ENCODE data around the gene OR52R1.

OR52R1 gene

DNA sequence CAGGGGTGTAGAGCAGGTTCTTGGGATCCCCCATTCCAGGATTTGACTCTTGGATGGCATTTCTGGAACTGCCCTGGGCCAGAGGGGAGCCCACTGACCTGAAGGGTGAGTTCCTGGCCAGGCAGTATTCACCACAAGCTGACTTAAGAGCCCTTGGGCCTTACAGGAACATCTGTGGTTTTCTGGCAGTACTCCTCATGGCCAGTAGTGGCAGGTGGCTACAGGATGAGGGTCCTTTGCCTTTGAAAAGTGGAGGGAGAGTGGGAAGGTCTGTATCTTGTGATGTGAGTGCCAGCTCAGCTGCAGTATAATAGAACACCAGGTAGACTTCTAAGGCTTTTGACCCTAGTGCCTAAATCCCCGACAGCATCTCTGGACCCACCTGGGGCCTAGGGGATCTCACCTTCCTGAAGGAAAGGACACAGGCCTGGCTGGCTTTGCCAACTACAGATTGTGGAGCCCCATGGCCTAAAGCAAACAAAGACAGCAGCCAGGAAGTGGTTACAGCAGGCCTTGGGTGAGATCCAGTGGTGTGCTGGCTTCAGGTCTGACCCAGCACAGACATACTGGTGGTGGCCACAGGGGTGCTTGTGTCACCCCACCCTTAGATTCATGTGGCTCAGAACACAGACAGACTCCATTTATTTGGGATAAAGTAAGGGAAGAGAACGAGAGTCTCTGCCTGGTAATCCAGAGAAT is 35.8 kb upstream of the OR52R1 start:
- no peak overlapping the region for H3K9ac ChIP-seq (ENCODE audit: low read length)
- H3K4me2 ChIP-seq (ENCODE audit: low read depth, low read length), result no peak overlapping the region
- DNase-seq, result no peak
- no peaks in the 10 kb centered on the region for H3F3A ChIP-seq (ENCODE audit: insufficient read depth, low read length)
- no peaks in the 10 kb centered on the region for H4K20me1 ChIP-seq (ENCODE audit: insufficient read depth, low read length)
- H3K27me3 ChIP-seq (replicated peaks; ENCODE audit: insufficient read depth, low read length), result no peaks in the 10 kb centered on the region
- H3K4me1 ChIP-seq (ENCODE audit: low read length), result no peaks in the 10 kb centered on the region
- H3K9me3 ChIP-seq (replicated peaks; ENCODE audit: insufficient read depth, low read length), result no peaks in the 10 kb centered on the region
- H3K27ac ChIP-seq (ENCODE audit: low read length), result no peak overlapping the region
- no peaks in the 10 kb centered on the region for H3K79me2 ChIP-seq (ENCODE audit: low read length)
- no peak overlapping the region for H2AFZ ChIP-seq (ENCODE audit: low read length)
- no peaks in the 10 kb centered on the region for H3K36me3 ChIP-seq (replicated peaks; ENCODE audit: insufficient read depth, low read length)
- no peak overlapping the region for H3K4me3 ChIP-seq (ENCODE audit: low read length)
- TF ChIP-seq EZH2phosphoT487 (IDR thresholded peaks at IDR 0.05; ENCODE audit: low read length) (no peak), EZH2 (optimal IDR thresholded peaks at IDR 0.05; ENCODE audit: low read depth, low read length) (no peak)
- TF ChIP-seq, protein P1, sequence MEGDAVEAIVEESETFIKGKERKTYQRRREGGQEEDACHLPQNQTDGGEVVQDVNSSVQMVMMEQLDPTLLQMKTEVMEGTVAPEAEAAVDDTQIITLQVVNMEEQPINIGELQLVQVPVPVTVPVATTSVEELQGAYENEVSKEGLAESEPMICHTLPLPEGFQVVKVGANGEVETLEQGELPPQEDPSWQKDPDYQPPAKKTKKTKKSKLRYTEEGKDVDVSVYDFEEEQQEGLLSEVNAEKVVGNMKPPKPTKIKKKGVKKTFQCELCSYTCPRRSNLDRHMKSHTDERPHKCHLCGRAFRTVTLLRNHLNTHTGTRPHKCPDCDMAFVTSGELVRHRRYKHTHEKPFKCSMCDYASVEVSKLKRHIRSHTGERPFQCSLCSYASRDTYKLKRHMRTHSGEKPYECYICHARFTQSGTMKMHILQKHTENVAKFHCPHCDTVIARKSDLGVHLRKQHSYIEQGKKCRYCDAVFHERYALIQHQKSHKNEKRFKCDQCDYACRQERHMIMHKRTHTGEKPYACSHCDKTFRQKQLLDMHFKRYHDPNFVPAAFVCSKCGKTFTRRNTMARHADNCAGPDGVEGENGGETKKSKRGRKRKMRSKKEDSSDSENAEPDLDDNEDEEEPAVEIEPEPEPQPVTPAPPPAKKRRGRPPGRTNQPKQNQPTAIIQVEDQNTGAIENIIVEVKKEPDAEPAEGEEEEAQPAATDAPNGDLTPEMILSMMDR (IDR thresholded peaks at IDR 0.05; ENCODE audit: low read length), result no peak
- no peaks in the 10 kb centered on the region for H3K9me2 ChIP-seq (replicated peaks; ENCODE audit: insufficient read depth, low read length)

DNA sequence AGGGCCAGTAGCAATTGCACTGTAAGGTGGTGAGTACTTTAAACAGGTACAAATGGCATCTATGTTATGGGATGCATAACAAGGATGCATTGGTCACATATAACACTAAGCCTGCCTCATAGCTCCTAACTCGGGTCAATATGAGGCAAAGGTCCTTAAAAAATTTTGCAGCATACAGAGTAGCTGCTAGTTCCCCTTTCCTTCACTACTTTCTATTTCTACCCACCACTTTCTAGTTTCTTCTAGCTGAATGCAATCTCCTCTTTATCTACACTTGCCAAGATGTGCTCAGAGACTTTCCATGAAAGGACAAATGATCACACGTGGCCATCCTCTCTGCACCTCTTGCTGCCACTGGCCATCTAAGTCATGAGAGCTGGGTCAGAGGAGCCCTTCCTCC is 26.7 kb upstream of the OR52R1 start:
- H3K79me2 ChIP-seq (ENCODE audit: low read length), result no peaks in the 10 kb centered on the region
- no peak for TF ChIP-seq EZH2phosphoT487 (IDR thresholded peaks at IDR 0.05; ENCODE audit: low read length)
- TF ChIP-seq, protein P1 (IDR thresholded peaks at IDR 0.05; ENCODE audit: low read length), result no peak
- TF ChIP-seq EZH2 (optimal IDR thresholded peaks at IDR 0.05; ENCODE audit: low read depth, low read length), result no peak

DNA sequence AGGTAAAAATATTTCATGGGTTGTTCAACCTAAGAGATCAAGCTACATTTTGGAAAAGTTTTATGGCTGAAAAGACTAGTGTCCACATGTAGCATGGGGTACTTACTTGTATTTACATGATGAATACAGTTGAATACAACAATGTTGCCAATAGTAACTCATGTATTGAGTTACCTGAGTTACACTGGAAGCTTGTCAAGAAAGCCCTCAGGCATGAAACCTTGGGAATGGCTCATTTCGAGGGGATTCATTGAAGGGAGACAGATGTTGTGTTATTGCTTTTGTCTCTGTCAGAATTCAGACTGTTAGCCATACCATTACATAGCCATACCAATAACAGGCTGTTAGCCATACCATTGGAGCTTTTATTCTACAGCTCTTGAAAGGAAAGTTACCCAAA is 26.2 kb upstream of the OR52R1 start:
- Histone ChIP-seq H3K27ac (ENCODE audit: low read length) (no peak overlapping the region), H2AFZ (ENCODE audit: low read length) (no peak overlapping the region), H3K27me3 (replicated peaks; ENCODE audit: insufficient read depth, low read length) (no peaks in the 10 kb centered on the region), H3K36me3 (replicated peaks; ENCODE audit: insufficient read depth, low read length) (no peaks in the 10 kb centered on the region), H3K9me3 (replicated peaks; ENCODE audit: insufficient read depth, low read length) (no peaks in the 10 kb centered on the region), H3K4me1 (ENCODE audit: low read length) (no peaks in the 10 kb centered on the region), H3K79me2 (ENCODE audit: low read length) (no peaks in the 10 kb centered on the region), H3K9me2 (replicated peaks; ENCODE audit: insufficient read depth, low read length) (no peaks in the 10 kb centered on the region), H3K9ac (ENCODE audit: low read length) (no peak overlapping the region), H3K4me2 (ENCODE audit: low read depth, low read length) (no peak overlapping the region), H4K20me1 (ENCODE audit: insufficient read depth, low read length) (no peaks in the 10 kb centered on the region), H3F3A (ENCODE audit: insufficient read depth, low read length) (no peaks in the 10 kb centered on the region), H3K4me3 (ENCODE audit: low read length) (no peak overlapping the region)
- no peak for DNase-seq
- TF ChIP-seq, protein P1 (IDR thresholded peaks at IDR 0.05; ENCODE audit: low read length), result no peak
- TF ChIP-seq EZH2phosphoT487 (IDR thresholded peaks at IDR 0.05; ENCODE audit: low read length) (no peak), EZH2 (optimal IDR thresholded peaks at IDR 0.05; ENCODE audit: low read depth, low read length) (no peak)

More for the DNA sequence above, 26.7 kb upstream of the OR52R1 start:
- no peaks in the 10 kb centered on the region for H3F3A ChIP-seq (ENCODE audit: insufficient read depth, low read length)
- no peaks in the 10 kb centered on the region for H3K36me3 ChIP-seq (replicated peaks; ENCODE audit: insufficient read depth, low read length)
- no peak overlapping the region for H3K9ac ChIP-seq (ENCODE audit: low read length)
- no peak overlapping the region for H3K27ac ChIP-seq (ENCODE audit: low read length)
- no peaks in the 10 kb centered on the region for H3K9me2 ChIP-seq (replicated peaks; ENCODE audit: insufficient read depth, low read length)
- no peak overlapping the region for H2AFZ ChIP-seq (ENCODE audit: low read length)
- no peaks in the 10 kb centered on the region for H4K20me1 ChIP-seq (ENCODE audit: insufficient read depth, low read length)
- no peaks in the 10 kb centered on the region for H3K4me1 ChIP-seq (ENCODE audit: low read length)
- H3K4me2 ChIP-seq (ENCODE audit: low read depth, low read length), result no peak overlapping the region
- DNase-seq, result no peak
- no peak overlapping the region for H3K4me3 ChIP-seq (ENCODE audit: low read length)
- H3K9me3 ChIP-seq (replicated peaks; ENCODE audit: insufficient read depth, low read length), result no peaks in the 10 kb centered on the region
- no peaks in the 10 kb centered on the region for H3K27me3 ChIP-seq (replicated peaks; ENCODE audit: insufficient read depth, low read length)
